GM11168 (cell line): ENCODE data around the gene AOPEP.
"Not testable (repeated sequence)": the region's sequence is repeated elsewhere in the genome, so short reads cannot be mapped to it uniquely, and the experiment has no call there.

Source experiments
- in situ Hi-C: fragments of 300-500 bp; cut with MboI; formaldehyde crosslinking; loops from one replicate; pipeline ENCODE4 v1.12.0; 2022; ENCODE audit warnings: low sequenced_read_pairs; ENCODE audit not compliant: unreplicated experiment

AOPEP gene

GRCh38 chr9:94860678-94861588, 134.4 kb downstream of the AOPEP start:
- in situ Hi-C loops = no loop called here

- in situ Hi-C loops = no loop called here
Observed at GRCh38 chr9:94861589-94862272, 135.2 kb downstream of the AOPEP start.

GRCh38 chr9:94864196-94864595, 137.7 kb downstream of the AOPEP start:
- in situ Hi-C loops = no loop called here

- in situ Hi-C loops = no loop called here
Observed at GRCh38 chr9:94864862-94865509, 138.5 kb downstream of the AOPEP start.

GRCh38 chr9:94865582-94866452, 139.3 kb downstream of the AOPEP start:
- in situ Hi-C loops = no loop called here

- in situ Hi-C loops = no loop called here
Observed at GRCh38 chr9:94866770-94867169, 140.3 kb downstream of the AOPEP start.

GRCh38 chr9:94867281-94867841, 140.9 kb downstream of the AOPEP start:
- in situ Hi-C loops = no loop called here

- in situ Hi-C loops = no loop called here
Observed at GRCh38 chr9:94867842-94868312, 141.4 kb downstream of the AOPEP start.

GRCh38 chr9:94868464-94868863, 142.0 kb downstream of the AOPEP start:
- in situ Hi-C loops = no loop called here

- in situ Hi-C loops = no loop called here
Observed at GRCh38 chr9:94869415-94869843, 142.9 kb downstream of the AOPEP start.

GRCh38 chr9:94870465-94870792, 143.9 kb downstream of the AOPEP start:
- in situ Hi-C loops = no loop called here

GRCh38 chr9:94870793-94871558, 144.5 kb downstream of the AOPEP start:
- in situ Hi-C loops = no loop called here

- in situ Hi-C loops = no loop called here
Observed at GRCh38 chr9:94872083-94872833, 145.8 kb downstream of the AOPEP start.

GRCh38 chr9:94872891-94873511, 146.5 kb downstream of the AOPEP start:
- in situ Hi-C loops = no loop called here

GRCh38 chr9:94874316-94874715, 147.8 kb downstream of the AOPEP start:
- in situ Hi-C loops = no loop called here

GRCh38 chr9:94875300-94876020, 149.0 kb downstream of the AOPEP start:
- in situ Hi-C loops = no loop called here

- in situ Hi-C loops = not testable (repeated sequence)
Observed at GRCh38 chr9:94878804-94879203, 152.3 kb downstream of the AOPEP start.
